Activated naive CD4-positive, alpha-beta T cell treated with anti-CD3 and anti-CD28 coated beads for 36 hours (primary cell): ENCODE data around the gene RAB5B. TPM values are rescaled to one million over a fixed set of nuclear protein-coding genes. Genes with fewer than 3 reads are reported as not detected.

Experiments used
- CTCF ChIA-PET: fragments of 350-600 bp; sonication (Branson Sonifier 250); formaldehyde crosslinking; loops from one replicate; lab custom pipeline; 2021; ENCODE audit warnings: antibody characterized with exemption; lab: Charles Lee
- DNase-seq: peaks from one replicate; pipeline ENCODE4 v3.0.0-alpha.2; 2020
- H3K27ac Mint-ChIP-seq: one replicate; pipeline ENCODE4 v1.8.0; 2021; ENCODE audit warnings: mild to moderate bottlenecking, mixed read lengths
- H3K27me3 Mint-ChIP-seq: one replicate; pipeline ENCODE4 v1.8.0; 2021; ENCODE audit warnings: low read depth, mixed read lengths
- H3K36me3 Mint-ChIP-seq: one replicate; pipeline ENCODE4 v1.8.0; 2021; ENCODE audit warnings: low read depth, mixed read lengths
- H3K4me1 Mint-ChIP-seq: one replicate; pipeline ENCODE4 v1.8.0; 2021; ENCODE audit warnings: low read depth, mixed read lengths
- H3K4me3 Mint-ChIP-seq: one replicate; pipeline ENCODE4 v1.8.0; 2021; ENCODE audit warnings: mild to moderate bottlenecking, moderate library complexity, mixed read lengths
- H3K9me3 Mint-ChIP-seq: one replicate; pipeline ENCODE4 v1.8.0; 2021; ENCODE audit warnings: mixed read lengths
- intact Hi-C: fragments of 100-400 bp; cut with micrococcal nuclease; formaldehyde crosslinking; loops from one replicate; pipeline ENCODE4 v1.15.1; 2023
- total RNA-seq, 2 experiments: library from RNA; stranded (reverse); gene quantifications; one replicate each; pipeline ENCODE4 v1.2.3, GENCODE V29; 2021

The RAB5B gene
- total RNA-seq, 2 experiments from 2014 or later: 33.2 to 35.7 TPM

- CTCF ChIA-PET: interaction anchor here (0.5 to 6.2 kb wide), 14 partner anchors 8 to 290 kb away, joined by 3 to 90 read pairs (median 4); partner anchors contain the start of genes IKZF4 and SUOX
- Mint-ChIP-seq H3K36me3 (peaks cover 34% of the 10 kb centered on the region), H3K9me3 (no peaks in the 10 kb centered on the region), H3K4me1 (peaks cover 27% of the 10 kb centered on the region), H3K4me3 (no peak overlapping the region), H3K27me3 (no peaks in the 10 kb centered on the region), H3K27ac (no peak overlapping the region)
- no peak for DNase-seq
- intact Hi-C loops: loop anchor here (1.0 kb wide), 2 partner anchors 32 to 290 kb away; no protein-coding TSS in a partner anchor
Observed at GRCh38 chr12:56028511-56029165, 54.8 kb downstream of the RAB5B start.

GRCh38 chr12:56029166-56029519, 55.3 kb downstream of the RAB5B start:
- H3K4me3 Mint-ChIP-seq: no peak overlapping the region
- intact Hi-C loops: loop anchor here (1.0 kb wide), 2 partner anchors 33 to 291 kb away; no protein-coding TSS in a partner anchor
- no peaks in the 10 kb centered on the region for H3K9me3 Mint-ChIP-seq
- peaks cover 35% of the 10 kb centered on the region for H3K36me3 Mint-ChIP-seq
- peak overlapping the region; percentile 14 for H3K27ac Mint-ChIP-seq
- CTCF ChIA-PET: interaction anchor here (0.5 to 6.2 kb wide), 13 partner anchors 9 to 291 kb away, joined by 3 to 90 read pairs (median 5); partner anchors contain the start of genes IKZF4, RAB5B and SUOX
- peaks cover 24% of the 10 kb centered on the region for H3K4me1 Mint-ChIP-seq
- no peaks in the 10 kb centered on the region for H3K27me3 Mint-ChIP-seq
- DNase-seq: no peak

GRCh38 chr12:56029666-56030293, 55.9 kb downstream of the RAB5B start:
- Mint-ChIP-seq H3K4me3 (no peak overlapping the region), H3K4me1 (peaks cover 24% of the 10 kb centered on the region), H3K36me3 (peaks cover 41% of the 10 kb centered on the region), H3K9me3 (no peaks in the 10 kb centered on the region), H3K27ac (no peak overlapping the region), H3K27me3 (no peaks in the 10 kb centered on the region)
- intact Hi-C loops: loop anchor here (1.0 kb wide), 2 partner anchors 33 to 291 kb away; no protein-coding TSS in a partner anchor
- CTCF ChIA-PET: interaction anchor here (0.7 to 6.2 kb wide), 14 partner anchors 9 to 310 kb away, joined by 3 to 90 read pairs (median 4); partner anchors contain the start of genes IKZF4, RAB5B, RDH5 and SUOX
- peak; percentile 65 for DNase-seq

- intact Hi-C loops: no loop called here
- Mint-ChIP-seq H3K36me3 (peaks cover 46% of the 10 kb centered on the region), H3K4me3 (no peak overlapping the region), H3K27me3 (no peaks in the 10 kb centered on the region), H3K9me3 (no peaks in the 10 kb centered on the region), H3K4me1 (peaks cover 24% of the 10 kb centered on the region), H3K27ac (peak overlapping the region; percentile 85)
- DNase-seq: peak; percentile 59
- CTCF ChIA-PET: interaction anchor here (1.0 to 1.2 kb wide), 2 partner anchors 36 to 294 kb away, joined by 3 to 4 read pairs; no protein-coding TSS in a partner anchor
Observed at GRCh38 chr12:56031987-56032386, 58.1 kb downstream of the RAB5B start.

GRCh38 chr12:56034586-56035332, 60.9 kb downstream of the RAB5B start:
- no peaks in the 10 kb centered on the region for H3K27me3 Mint-ChIP-seq
- intact Hi-C loops: no loop called here
- H3K4me1 Mint-ChIP-seq: peaks cover 25% of the 10 kb centered on the region
- no peak for DNase-seq
- H3K27ac Mint-ChIP-seq: no peak overlapping the region
- no peaks in the 10 kb centered on the region for H3K9me3 Mint-ChIP-seq
- H3K36me3 Mint-ChIP-seq: peaks cover 33% of the 10 kb centered on the region
- no peak overlapping the region for H3K4me3 Mint-ChIP-seq
- CTCF ChIA-PET: interaction anchor here (1.0 kb wide), 1 partner anchor 39 kb away, joined by 5 read pairs; no protein-coding TSS in a partner anchor

GRCh38 chr12:56037161-56037560, 63.3 kb downstream of the RAB5B start:
- no peak overlapping the region for H3K4me3 Mint-ChIP-seq
- H3K27ac Mint-ChIP-seq: no peak overlapping the region
- no peaks in the 10 kb centered on the region for H3K9me3 Mint-ChIP-seq
- intact Hi-C loops: no loop called here
- DNase-seq: no peak
- CTCF ChIA-PET: no interaction called here
- no peaks in the 10 kb centered on the region for H3K27me3 Mint-ChIP-seq
- peaks cover 28% of the 10 kb centered on the region for H3K36me3 Mint-ChIP-seq
- H3K4me1 Mint-ChIP-seq: peaks cover 36% of the 10 kb centered on the region

GRCh38 chr12:56038022-56038655, 64.3 kb downstream of the RAB5B start:
- no peak overlapping the region for H3K4me3 Mint-ChIP-seq
- intact Hi-C loops: no loop called here
- H3K9me3 Mint-ChIP-seq: no peaks in the 10 kb centered on the region
- H3K36me3 Mint-ChIP-seq: peaks cover 30% of the 10 kb centered on the region
- no peaks in the 10 kb centered on the region for H3K27me3 Mint-ChIP-seq
- CTCF ChIA-PET: interaction anchor here (0.8 to 1.3 kb wide), 2 partner anchors 28 to 42 kb away, joined by 3 to 4 read pairs; no protein-coding TSS in a partner anchor
- no peak overlapping the region for H3K27ac Mint-ChIP-seq
- H3K4me1 Mint-ChIP-seq: peaks cover 35% of the 10 kb centered on the region
- no peak for DNase-seq

GRCh38 chr12:56040151-56040550, 66.3 kb downstream of the RAB5B start:
- no peaks in the 10 kb centered on the region for H3K9me3 Mint-ChIP-seq
- intact Hi-C loops: loop anchor here (2.0 kb wide), 2 partner anchors 409 to 429 kb away; partner anchors contain the start of genes SPRYD4 and TIMELESS
- H3K36me3 Mint-ChIP-seq: peaks cover 31% of the 10 kb centered on the region
- CTCF ChIA-PET: interaction anchor here (0.6 to 3.1 kb wide), 14 partner anchors 11 to 306 kb away, joined by 3 to 25 read pairs (median 4); partner anchors contain the start of genes RAB5B, SMARCC2 and SUOX
- H3K27ac Mint-ChIP-seq: peak overlapping the region; percentile 98
- H3K4me1 Mint-ChIP-seq: peaks cover 45% of the 10 kb centered on the region
- DNase-seq: peak; percentile 45
- H3K27me3 Mint-ChIP-seq: no peaks in the 10 kb centered on the region
- peak overlapping the region; percentile 96 for H3K4me3 Mint-ChIP-seq

- no peaks in the 10 kb centered on the region for H3K9me3 Mint-ChIP-seq
- H3K36me3 Mint-ChIP-seq: peaks cover 24% of the 10 kb centered on the region
Observed at GRCh38 chr12:56040963-56041551, 67.2 kb downstream of the RAB5B start.

GRCh38 chr12:56041552-56042429, 67.9 kb downstream of the RAB5B start, which contains the start of gene RPS26:
TSS of gene RPS26 (plus strand) at chr12:56041918. CDS start at chr12:56042167, 249 bp downstream.
- no peaks in the 10 kb centered on the region for H3K27me3 Mint-ChIP-seq
- CTCF ChIA-PET: interaction anchor here (1.0 to 3.1 kb wide), 7 partner anchors 12 to 303 kb away, joined by 3 to 25 read pairs (median 8); partner anchors contain the start of genes RAB5B and SUOX
- H3K9me3 Mint-ChIP-seq: no peaks in the 10 kb centered on the region
- intact Hi-C loops: loop anchor here (1.0 to 2.0 kb wide), 13 partner anchors 20 to 427 kb away; partner anchors contain the start of genes DNAJC14, GDF11, IKZF4 and PA2G4
- peak within 1 kb of the TSS; percentile 98 for H3K27ac Mint-ChIP-seq
- H3K36me3 Mint-ChIP-seq: peaks cover 22% of the 10 kb centered on the region
- H3K4me1 Mint-ChIP-seq: peaks cover 57% of the 10 kb centered on the region
- H3K4me3 Mint-ChIP-seq: peak within 1 kb of the TSS; percentile 96
- peak; percentile 96 for DNase-seq

More at GRCh38 chr12:56040963-56041551, 67.2 kb downstream of the RAB5B start:
- CTCF ChIA-PET: interaction anchor here (0.6 to 3.1 kb wide), 15 partner anchors 12 to 307 kb away, joined by 3 to 25 read pairs (median 4); partner anchors contain the start of genes RAB5B, SMARCC2 and SUOX
- Mint-ChIP-seq H3K27me3 (no peaks in the 10 kb centered on the region), H3K4me1 (peaks cover 50% of the 10 kb centered on the region), H3K4me3 (peak overlapping the region; percentile 96), H3K27ac (peak overlapping the region; percentile 98)
- intact Hi-C loops: loop anchor here (1.0 to 2.0 kb wide), 13 partner anchors 20 to 428 kb away; partner anchors contain the start of genes DNAJC14, GDF11, IKZF4 and PA2G4
- DNase-seq: no peak
